K562 (cell line): ENCODE data around the gene PI4KA. TPM values are rescaled to one million over a fixed set of nuclear protein-coding genes. Genes with fewer than 3 reads are reported as not detected.

ENCODE experiments used
- ATF2 ChIP-seq: sonication (generic); formaldehyde crosslinking; IDR thresholded peaks from 2 replicates; pipeline ENCODE4 v1.8.1; 2022; ENCODE audit warnings: missing genetic modification reagents
- BRD4 ChIP-seq: fragments of 200-600 bp; sonication (generic); IDR thresholded peaks from 2 replicates; pipeline ENCODE4 v1.6.1; 2017; ENCODE audit warnings: inconsistent platforms
- C11orf30 ChIP-seq: fragments of 450-650 bp; IDR thresholded peaks from 2 replicates; pipeline ENCODE4 v1.6.1; 2016; ENCODE audit warnings: low read depth, mild to moderate bottlenecking
- KHSRP ChIP-seq: fragments of 450-650 bp; IDR thresholded peaks from 2 replicates; pipeline ENCODE4 v1.6.1; 2017
- POLR2H ChIP-seq: IDR thresholded peaks from 2 replicates; pipeline ENCODE4 v1.6.1; 2016; ENCODE audit warnings: missing genetic modification characterization, low read depth, mild to moderate bottlenecking, control low read depth, missing compliant biosample characterization, moderate library complexity
- SREBF2 ChIP-seq: sonication (generic); formaldehyde crosslinking; IDR thresholded peaks from 2 replicates; pipeline ENCODE4 v1.4.0; 2020; ENCODE audit warnings: mild to moderate bottlenecking, missing genetic modification reagents
- ZBED1 ChIP-seq: IDR thresholded peaks from 2 replicates; pipeline ENCODE4 v1.6.1; 2014
- ZBTB43 ChIP-seq: sonication (generic); formaldehyde crosslinking; IDR thresholded peaks from 2 replicates; pipeline ENCODE4 v1.8.0; 2023; ENCODE audit warnings: mild to moderate bottlenecking, missing genetic modification reagents
- ZNF175 ChIP-seq: fragments of 200-800 bp; sonication (Bioruptor generic); IDR thresholded peaks from 2 replicates; pipeline ENCODE4 v1.6.1; 2016; ENCODE audit warnings: low read depth, mild to moderate bottlenecking, missing genetic modification characterization, missing compliant biosample characterization
- ZNF395 ChIP-seq: fragments of 200-800 bp; sonication (Bioruptor generic); IDR thresholded peaks from 2 replicates; pipeline ENCODE4 v1.6.1; 2017; ENCODE audit warnings: missing genetic modification characterization, missing compliant biosample characterization
- ZNF696 ChIP-seq: fragments of 250-450 bp; sonication (Bioruptor Pico); conservative IDR thresholded peaks from 2 replicates; pipeline ENCODE4 v1.4.0; 2020; ENCODE audit warnings: mild to moderate bottlenecking, moderate library complexity
- polyA plus RNA-seq, 8 experiments: library from polyadenylated mRNA; depleted of rRNA in 4 of 8; stranded (reverse) in 5 of 8; unstranded in 3 of 8; fragments of >200 nt; fragmentation: Nextera tagmentation in 2 of 8; fragmentation: Illumina TruSeq in 1 of 8; extraction: Ambion mirVana in 2 of 8; extraction: Trizol in 1 of 8; gene quantifications; 2 replicates each; pipeline versions ENCODE4 v1.2.1 to v1.2.3, GENCODE V29; 2011 to 2014; ENCODE audit warnings: inconsistent platforms in 1 of 8, missing spikeins in 1 of 8
- total RNA-seq, 7 experiments: library from RNA; depleted of rRNA in 6 of 7; stranded (reverse); fragments of >200 nt in 6 of 7; fragmentation: Illumina TruSeq in 2 of 7; extraction: Trizol in 2 of 7; gene quantifications; 2 replicates each; pipeline versions ENCODE4 v1.2.1 to v1.2.3, GENCODE V29; 2011 to 2021; ENCODE audit warnings: low replicate concordance in 1 of 7

PI4KA gene
- total and polyA plus RNA-seq, 9 of the 15 experiments (the other 6 are each of a cell fraction or from before 2014, with no cell fraction given) = 7.3 to 187 (median 84.7) TPM

- TF ChIP-seq ZNF395 (CRISPR knock-in tag) = no peak
- peak; percentile 71 for TF ChIP-seq POLR2H (tag)
- TF ChIP-seq C11orf30 = peak; percentile 26; the same call in 1 of the 2 replicates
- TF ChIP-seq ZBED1 = no peak
- no peak for TF ChIP-seq SREBF2 (CRISPR knock-in tag)
- TF ChIP-seq ZBTB43 (CRISPR knock-in tag) = no peak
- TF ChIP-seq ZNF175 (CRISPR knock-in tag) = no peak
- TF ChIP-seq ZNF696 (CRISPR knock-in tag) = 0 out of 2 replicates have a peak, but pooled peaks have one; percentile 29
- no peak for TF ChIP-seq KHSRP
- TF ChIP-seq BRD4 = no peak
- no peak for TF ChIP-seq ATF2 (CRISPR knock-in tag)
Measured at GRCh38 chr22:20829491-20830134, 29.0 kb downstream of the PI4KA start (continued).
